GM19372 (cell line): ENCODE results near the gene FEV.
A peak's percentile ranks its signal among the peaks of the same experiment; 100 is the strongest.

Source experiments
- ATAC-seq: cut with Tn5 transposase; IDR thresholded peaks from one replicate; pipeline ENCODE4 v1.9.1; 2021; ENCODE audit warnings: mild to moderate bottlenecking, low read depth, moderate library complexity; ENCODE audit not compliant: unreplicated experiment

Gene FEV

GRCh38 chr2:219017201-219017931, 32.4 kb upstream of the FEV start:
- no peak for ATAC-seq

- no peak for ATAC-seq
Measured at GRCh38 chr2:219016721-219017120, 31.7 kb upstream of the FEV start.

- ATAC-seq: no peak
Measured at GRCh38 chr2:219010873-219011272, 25.9 kb upstream of the FEV start.

- ATAC-seq: no peak
Measured at GRCh38 chr2:219010162-219010756, 25.3 kb upstream of the FEV start.

- ATAC-seq: no peak
Measured at GRCh38 chr2:219009294-219009693, 24.3 kb upstream of the FEV start.

- ATAC-seq: no peak
Measured at GRCh38 chr2:219003979-219004378, 19.0 kb upstream of the FEV start.

GRCh38 chr2:219003267-219003634, 18.3 kb upstream of the FEV start:
- no peak for ATAC-seq

GRCh38 chr2:219002395-219003266, 17.6 kb upstream of the FEV start:
- ATAC-seq: no peak

GRCh38 chr2:219001577-219002394, 16.8 kb upstream of the FEV start:
- no peak for ATAC-seq

- ATAC-seq: no peak
Measured at GRCh38 chr2:219001100-219001576, 16.2 kb upstream of the FEV start.

- no peak for ATAC-seq
Measured at GRCh38 chr2:219000569-219000960, 15.6 kb upstream of the FEV start.

- ATAC-seq: no peak
Measured at GRCh38 chr2:218999881-219000568, 15.0 kb upstream of the FEV start.

- ATAC-seq: no peak
Measured at GRCh38 chr2:218999021-218999880, 14.3 kb upstream of the FEV start.

- no peak for ATAC-seq
Measured at GRCh38 chr2:218998414-218999002, 13.5 kb upstream of the FEV start.

GRCh38 chr2:218997731-218998130, 12.7 kb upstream of the FEV start:
- ATAC-seq: no peak

GRCh38 chr2:218996937-218997336, 12.0 kb upstream of the FEV start:
- no peak for ATAC-seq

GRCh38 chr2:218995972-218996711, 11.2 kb upstream of the FEV start:
- ATAC-seq: peak; percentile 55

- no peak for ATAC-seq
Measured at GRCh38 chr2:218995561-218995960, 10.6 kb upstream of the FEV start.
